Measurements from ENCODE around the gene GSTM1.

The GSTM1 gene

GRCh38 chr1:109728870-109729269 lies 41.3 kb downstream of the GSTM1 start:
- TF ChIP-seq CTCF (conservative IDR thresholded peaks at IDR 0.05; ENCODE audit: low read length) (no peak), EZH2phosphoT487 (IDR thresholded peaks at IDR 0.05; ENCODE audit: borderline replicate concordance) (no peak)
- no peaks in the 10 kb centered on the region for H3F3A ChIP-seq (ENCODE audit: low read depth)
- H3K9me3 ChIP-seq (ENCODE audit: insufficient read depth, low read depth, low read length): no peaks in the 10 kb centered on the region
- H2AFZ ChIP-seq (ENCODE audit: low read length): no peak overlapping the region
- H3K4me2 ChIP-seq (ENCODE audit: low read depth, low read length, poor library complexity, severe bottlenecking): no peak overlapping the region
- H3K4me1 ChIP-seq (ENCODE audit: insufficient read depth, low read length, poor library complexity, severe bottlenecking): no peaks in the 10 kb centered on the region
- no peaks in the 10 kb centered on the region for H3K9me2 ChIP-seq (replicated peaks; ENCODE audit: low read depth, low read length)
- H4K20me1 ChIP-seq (ENCODE audit: insufficient read depth, low read length, poor library complexity, severe bottlenecking): no peaks in the 10 kb centered on the region
- H3K4me3 ChIP-seq (ENCODE audit: low read length, poor library complexity, severe bottlenecking): no peak overlapping the region
- no peak overlapping the region for H3K9ac ChIP-seq (ENCODE audit: low read depth, low read length, poor library complexity, severe bottlenecking)
- H3K36me3 ChIP-seq (ENCODE audit: insufficient read depth, low read length): no peaks in the 10 kb centered on the region
- H3K27me3 ChIP-seq (ENCODE audit: insufficient read depth, low read length, poor library complexity, severe bottlenecking): no peaks in the 10 kb centered on the region
- H3K79me2 ChIP-seq (ENCODE audit: insufficient read depth, low read length): no peaks in the 10 kb centered on the region

- Histone ChIP-seq H3K9ac (ENCODE audit: low read depth, low read length, poor library complexity, severe bottlenecking) (no peak overlapping the region), H4K20me1 (ENCODE audit: insufficient read depth, low read length, poor library complexity, severe bottlenecking) (no peaks in the 10 kb centered on the region), H3K9me3 (ENCODE audit: insufficient read depth, low read depth, low read length) (no peaks in the 10 kb centered on the region), H2AFZ (ENCODE audit: low read length) (no peak overlapping the region), H3K79me2 (ENCODE audit: insufficient read depth, low read length) (no peaks in the 10 kb centered on the region), H3K27me3 (ENCODE audit: insufficient read depth, low read length, poor library complexity, severe bottlenecking) (no peaks in the 10 kb centered on the region), H3K4me3 (ENCODE audit: low read length, poor library complexity, severe bottlenecking) (no peak overlapping the region), H3F3A (ENCODE audit: low read depth) (no peaks in the 10 kb centered on the region), H3K36me3 (ENCODE audit: insufficient read depth, low read length) (no peaks in the 10 kb centered on the region), H3K9me2 (replicated peaks; ENCODE audit: low read depth, low read length) (no peaks in the 10 kb centered on the region), H3K4me1 (ENCODE audit: insufficient read depth, low read length, poor library complexity, severe bottlenecking) (no peaks in the 10 kb centered on the region), H3K4me2 (ENCODE audit: low read depth, low read length, poor library complexity, severe bottlenecking) (no peak overlapping the region)
- TF ChIP-seq CTCF (conservative IDR thresholded peaks at IDR 0.05; ENCODE audit: low read length) (no peak), EZH2phosphoT487 (IDR thresholded peaks at IDR 0.05; ENCODE audit: borderline replicate concordance) (no peak)
These were observed 43.0 kb downstream of the GSTM1 start for GRCh38 chr1:109730666-109731065.

GRCh38 chr1:109732390-109732881 lies 44.8 kb downstream of the GSTM1 start:
- TF ChIP-seq EZH2phosphoT487 (IDR thresholded peaks at IDR 0.05; ENCODE audit: borderline replicate concordance) (no peak), CTCF (conservative IDR thresholded peaks at IDR 0.05; ENCODE audit: low read length) (no peak)
- Histone ChIP-seq H3K4me2 (ENCODE audit: low read depth, low read length, poor library complexity, severe bottlenecking) (no peak overlapping the region), H3F3A (ENCODE audit: low read depth) (no peaks in the 10 kb centered on the region)

More at GRCh38 chr1:109732390-109732881, 44.8 kb downstream of the GSTM1 start:
- Histone ChIP-seq H3K9me2 (replicated peaks; ENCODE audit: low read depth, low read length) (no peaks in the 10 kb centered on the region), H2AFZ (ENCODE audit: low read length) (no peak overlapping the region), H3K9me3 (ENCODE audit: insufficient read depth, low read depth, low read length) (no peaks in the 10 kb centered on the region), H4K20me1 (ENCODE audit: insufficient read depth, low read length, poor library complexity, severe bottlenecking) (no peaks in the 10 kb centered on the region), H3K36me3 (ENCODE audit: insufficient read depth, low read length) (no peaks in the 10 kb centered on the region), H3K27me3 (ENCODE audit: insufficient read depth, low read length, poor library complexity, severe bottlenecking) (no peaks in the 10 kb centered on the region), H3K79me2 (ENCODE audit: insufficient read depth, low read length) (no peaks in the 10 kb centered on the region), H3K4me1 (ENCODE audit: insufficient read depth, low read length, poor library complexity, severe bottlenecking) (no peaks in the 10 kb centered on the region), H3K9ac (ENCODE audit: low read depth, low read length, poor library complexity, severe bottlenecking) (no peak overlapping the region), H3K4me3 (ENCODE audit: low read length, poor library complexity, severe bottlenecking) (no peak overlapping the region)
